Lung microvascular endothelial cell (primary cell): ENCODE results near the gene KRT33A. TPM values are rescaled to one million over a fixed set of nuclear protein-coding genes. Genes with fewer than 3 reads are reported as not detected.
"Not testable (repeated sequence)": the region's sequence is repeated elsewhere in the genome, so short reads cannot be mapped to it uniquely, and the experiment has no call there.

Source experiments
- DNase-seq, 2 donors: peaks; one replicate each; pipeline versions ENCODE4 v3.0.0 to v3.0.0-alpha.2; 2010; ENCODE audit warnings: low read depth in 2 of 2
- total RNA-seq: library from RNA; depleted of rRNA; stranded (reverse); fragments of >200 nt; gene quantifications from 2 replicates; pipeline ENCODE4 v1.2.1, GENCODE V29; 2014

Gene KRT33A
- total RNA-seq, 1 donor from 2014 or later: not detected

- no peak for DNase-seq
Measured at GRCh38 chr17:41363881-41364280, 13.3 kb upstream of the KRT33A start.

GRCh38 chr17:41360296-41360995 lies 9.8 kb upstream of the KRT33A start:
- no peak for DNase-seq

GRCh38 chr17:41354536-41354935 lies 3.9 kb upstream of the KRT33A start:
- no peak for DNase-seq

GRCh38 chr17:41352597-41353366 lies 2.2 kb upstream of the KRT33A start:
- DNase-seq: no peak

GRCh38 chr17:41351177-41351576 lies 549 bp upstream of the KRT33A start:
- no peak for DNase-seq

GRCh38 chr17:41347869-41348760 lies 2.5 kb downstream of the KRT33A start:
- no peak for DNase-seq

GRCh38 chr17:41346421-41346820 lies 4.2 kb downstream of the KRT33A start:
- DNase-seq: not testable (repeated sequence)

GRCh38 chr17:41345992-41346391 lies 4.6 kb downstream of the KRT33A start:
- DNase-seq: no peak

GRCh38 chr17:41343029-41343428 lies 7.6 kb downstream of the KRT33A start:
- DNase-seq: no peak

- DNase-seq: no peak
Measured at GRCh38 chr17:41340934-41341861, 9.4 kb downstream of the KRT33A start.

GRCh38 chr17:41340494-41340893 lies 10.1 kb downstream of the KRT33A start:
- DNase-seq: no peak

GRCh38 chr17:41339571-41340172 lies 11.0 kb downstream of the KRT33A start:
- no peak for DNase-seq

GRCh38 chr17:41338961-41339485 lies 11.6 kb downstream of the KRT33A start:
- DNase-seq: no peak

- no peak for DNase-seq
Measured at GRCh38 chr17:41335747-41336146, 14.9 kb downstream of the KRT33A start.

GRCh38 chr17:41334385-41335305 lies 16.0 kb downstream of the KRT33A start:
- no peak for DNase-seq

GRCh38 chr17:41333836-41334235 lies 16.8 kb downstream of the KRT33A start:
- no peak for DNase-seq

GRCh38 chr17:41333098-41333497 lies 17.5 kb downstream of the KRT33A start:
- no peak for DNase-seq

- DNase-seq: no peak
Measured at GRCh38 chr17:41332239-41332638, 18.4 kb downstream of the KRT33A start.

- no peak for DNase-seq
Measured at GRCh38 chr17:41331606-41332005, 19.0 kb downstream of the KRT33A start.
